Stimulated activated CD4-positive, alpha-beta T cell treated with anti-CD3 and anti-CD28 coated beads, Interleukin-1b, Interleukin-23, amount 100 ng/mL, for 24 hours (primary cell): ENCODE data around the gene PTPMT1.

Source experiments
- DNase-seq, 4 experiments: peaks; one replicate each; pipeline ENCODE4 v3.0.0-alpha.2; 2020; ENCODE audit warnings: low read depth in 4 of 4, low spot score in 1 of 4

The PTPMT1 gene

DNA sequence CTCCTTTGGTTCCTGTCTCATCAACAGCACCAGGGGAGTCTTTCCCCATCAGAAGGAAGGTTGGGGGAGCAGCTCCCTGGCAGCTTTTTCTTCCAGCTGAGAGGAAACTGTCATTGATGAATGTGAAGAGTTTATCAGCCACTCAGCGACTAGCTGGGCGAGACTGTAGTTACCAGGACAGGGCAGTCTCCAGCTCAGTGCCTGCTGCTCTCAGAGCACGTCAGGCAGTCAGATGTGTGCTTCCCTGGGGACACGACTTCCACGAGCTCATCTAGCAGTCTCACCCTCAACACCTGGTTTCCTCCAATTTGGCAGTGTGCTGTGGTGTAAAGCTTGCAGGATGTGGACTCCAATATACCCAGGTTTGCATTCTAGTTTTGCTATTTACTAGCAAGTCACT is 41.3 kb downstream of the PTPMT1 start:
- no peak for DNase-seq

DNA sequence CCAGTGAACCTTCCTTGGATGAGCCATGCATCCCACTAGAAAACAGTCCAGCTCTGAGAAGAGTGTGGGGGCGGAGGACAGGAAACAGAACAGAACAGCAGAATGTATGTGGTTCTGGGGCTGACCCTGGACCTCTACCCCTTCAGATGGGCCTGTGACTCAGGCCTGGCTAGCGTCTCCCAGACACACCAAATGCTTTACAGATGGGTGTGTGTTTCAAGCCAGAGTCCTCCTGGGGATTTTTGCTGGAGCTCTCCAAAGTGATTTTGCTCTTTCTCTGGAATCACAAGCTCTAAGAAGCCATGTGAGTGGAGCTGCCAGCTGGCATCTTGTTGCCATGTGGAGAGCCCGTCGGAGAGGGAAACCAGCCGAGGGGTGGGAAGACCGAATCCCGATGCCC is 42.0 kb downstream of the PTPMT1 start:
- no peak for DNase-seq

DNA sequence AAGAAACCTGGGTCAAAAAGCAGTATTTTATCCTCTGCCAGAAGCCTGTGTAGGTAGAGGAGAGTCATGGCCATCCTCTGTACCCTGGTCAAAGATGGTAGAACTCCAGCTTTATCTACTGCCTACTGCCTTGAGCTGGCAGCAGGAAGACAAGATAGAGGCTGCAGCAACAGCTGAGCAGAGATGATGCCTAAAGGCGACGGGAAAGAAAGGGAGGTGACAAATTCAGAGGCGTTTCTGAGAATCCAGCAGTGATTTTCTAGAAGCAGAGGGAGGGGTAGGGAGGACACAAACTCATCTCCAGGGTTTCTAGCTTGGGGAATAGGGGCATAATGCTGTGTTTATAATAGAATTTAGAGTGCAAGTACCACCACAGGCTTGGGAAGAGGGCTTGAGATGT is 44.3 kb downstream of the PTPMT1 start:
- DNase-seq, result no peak

DNA sequence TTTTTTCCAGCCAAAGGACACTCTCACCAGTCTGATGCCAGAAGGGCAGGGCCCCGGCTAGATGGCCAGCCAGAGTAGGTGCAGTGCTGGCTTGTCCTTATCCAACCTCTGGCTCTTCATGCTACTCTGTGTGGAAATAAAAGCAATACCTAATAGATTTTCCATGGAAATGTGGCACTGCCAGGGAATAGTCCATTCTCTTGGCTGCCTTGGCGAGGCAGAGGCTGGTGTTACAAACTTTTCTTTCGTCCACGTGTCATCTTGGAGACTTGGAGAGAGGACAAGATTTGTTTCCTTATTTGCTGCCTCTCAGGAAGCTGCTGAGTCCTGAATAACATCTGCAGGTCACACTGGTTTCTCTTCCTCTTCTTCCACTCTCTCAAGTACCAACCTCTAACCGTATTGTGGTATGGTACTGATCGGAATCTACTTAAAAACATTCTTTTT is 46.0 kb downstream of the PTPMT1 start:
- no peak for DNase-seq

DNA sequence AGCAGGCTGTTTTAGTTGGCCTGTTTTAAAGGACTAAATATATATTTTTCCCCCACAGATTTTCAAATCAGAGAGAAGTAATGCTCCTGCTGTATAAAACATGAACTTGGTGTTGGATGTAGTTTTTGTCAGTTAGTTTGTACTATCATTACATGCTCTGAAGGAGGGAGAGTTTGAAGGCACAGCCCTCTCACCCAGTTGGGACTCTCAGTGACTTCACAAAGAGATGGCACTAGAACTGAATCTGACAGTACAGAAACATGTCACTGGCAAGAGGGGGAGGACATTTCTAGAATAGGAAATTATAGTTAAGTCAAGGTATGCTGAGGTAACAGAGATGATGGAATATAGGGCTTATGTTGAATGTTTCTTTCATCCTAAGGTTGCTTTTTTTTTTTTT is 49.9 kb downstream of the PTPMT1 start:
- DNase-seq, result no peak

DNA sequence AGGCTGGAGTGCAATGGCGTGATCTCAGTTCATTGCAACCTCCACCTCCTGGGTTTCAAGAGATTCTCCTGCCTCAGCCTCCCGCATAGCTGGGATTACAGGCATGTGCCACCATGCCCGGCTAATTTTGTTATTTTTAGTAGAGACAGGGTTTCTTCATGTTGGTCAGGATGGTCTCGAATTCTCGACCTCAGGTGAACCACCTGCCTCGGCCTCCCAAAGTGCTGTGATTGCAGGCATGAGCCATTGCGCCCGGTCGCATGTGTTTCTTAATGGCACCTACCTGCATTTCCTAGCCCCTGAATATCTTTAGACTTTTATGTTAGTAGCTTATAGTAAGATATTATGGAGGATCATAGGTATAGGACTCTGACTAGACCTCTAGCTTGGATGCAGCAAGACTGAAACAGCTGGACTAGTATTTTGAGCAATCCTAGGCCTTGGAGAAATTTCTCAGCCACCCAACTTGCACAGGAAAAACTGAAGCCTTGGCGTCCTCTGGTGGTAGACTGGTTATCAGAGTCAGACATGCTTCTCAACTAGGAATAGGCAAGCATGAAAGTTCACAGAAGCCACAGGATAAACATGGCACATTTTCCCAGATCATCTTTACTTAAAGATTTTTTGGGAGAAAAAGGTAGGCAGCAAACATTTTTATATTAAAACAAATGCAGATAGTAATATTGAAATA is 51.5 kb downstream of the PTPMT1 start:
- DNase-seq, result no peak

DNA sequence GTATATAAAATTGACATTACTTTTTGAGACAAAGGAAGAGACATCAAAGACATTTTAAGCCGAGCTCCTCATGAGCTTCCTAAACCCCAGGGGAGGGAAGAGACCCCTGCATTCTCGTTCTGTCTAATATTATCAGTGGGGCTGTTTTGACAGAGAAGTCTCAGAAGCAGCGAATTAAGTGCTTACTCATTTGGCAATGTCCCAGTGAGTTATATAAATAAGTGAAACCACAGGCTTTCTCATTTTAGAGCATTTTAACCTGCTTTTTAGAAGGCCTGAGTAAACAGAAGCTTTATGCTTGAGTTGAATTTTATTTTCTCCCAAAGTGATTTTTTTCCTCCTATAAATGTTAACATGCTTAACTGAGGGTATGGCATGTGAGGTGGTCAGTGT is 52.0 kb downstream of the PTPMT1 start:
- DNase-seq, result no peak

DNA sequence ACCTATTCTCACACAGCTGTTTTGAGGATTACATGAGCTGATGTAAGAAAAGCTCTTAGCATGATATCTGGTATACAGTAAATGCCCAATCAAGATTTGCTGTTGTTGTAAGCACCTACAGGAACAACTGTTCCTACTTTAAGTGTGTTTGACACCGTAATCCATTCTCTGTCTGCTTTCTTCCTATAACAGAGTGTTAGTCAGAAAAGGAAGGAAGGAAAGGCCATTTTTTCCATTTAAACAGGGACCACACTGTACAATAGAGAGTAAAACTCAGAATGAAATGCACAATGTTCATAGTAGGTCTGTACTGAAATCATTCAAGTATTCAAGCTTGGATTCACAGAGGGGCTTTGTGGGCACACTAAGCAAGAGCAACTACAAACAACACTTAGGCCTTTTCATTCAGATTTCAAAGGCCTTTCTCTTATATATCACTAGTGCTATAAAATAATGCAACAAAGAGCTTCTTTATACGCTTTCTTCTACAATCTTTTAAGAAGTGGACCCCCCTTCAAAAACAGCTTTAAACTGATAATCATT is 55.5 kb downstream of the PTPMT1 start:
- DNase-seq, result no peak
